Measurements from ENCODE around the gene LAMA5. TPM values are rescaled to one million over a fixed set of nuclear protein-coding genes. Genes with fewer than 3 reads are reported as not detected.

Gene LAMA5
- polyA plus RNA-seq, 3 donors, result 158 to 190 (median 164) TPM

DNA sequence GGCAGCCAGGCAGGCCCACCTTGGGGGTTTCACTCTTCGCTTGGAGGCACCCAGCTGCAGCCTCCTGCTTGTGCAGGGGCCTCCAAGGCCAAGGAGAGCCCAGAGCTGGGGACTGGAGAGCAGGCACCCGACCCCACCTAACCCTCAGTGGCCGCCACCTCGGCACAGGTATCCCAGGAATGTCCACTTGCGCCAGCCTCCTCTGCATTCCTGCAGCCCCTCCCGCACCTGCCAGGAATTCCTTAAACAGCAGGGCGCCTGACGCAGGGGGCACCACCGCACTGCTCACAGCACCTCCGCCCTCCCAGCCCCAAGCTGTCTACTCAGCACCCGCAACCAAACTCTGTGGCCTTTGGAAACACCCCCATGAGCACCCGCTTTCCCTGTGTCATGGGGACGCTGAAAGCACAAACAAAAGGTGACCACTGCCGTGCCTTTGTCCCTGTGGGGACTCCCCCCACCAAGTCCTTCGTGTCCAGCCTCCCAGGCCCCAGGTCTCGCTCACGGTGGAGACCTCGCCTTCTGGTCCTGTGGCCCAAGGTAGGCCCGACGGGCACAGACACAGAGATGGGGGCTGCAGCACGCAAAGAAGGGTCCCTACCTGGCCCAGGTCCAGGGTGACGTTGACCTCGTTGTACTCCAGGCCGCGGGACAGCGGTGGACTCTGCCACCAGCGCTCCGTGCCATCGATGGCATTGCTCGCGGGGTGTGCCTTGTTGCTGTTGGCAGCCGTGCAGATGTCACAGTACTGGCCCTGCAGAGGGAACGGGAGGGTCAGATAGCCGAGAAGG lies 5.1 kb downstream of the LAMA5 start:
- no peak for DNase-seq

DNA sequence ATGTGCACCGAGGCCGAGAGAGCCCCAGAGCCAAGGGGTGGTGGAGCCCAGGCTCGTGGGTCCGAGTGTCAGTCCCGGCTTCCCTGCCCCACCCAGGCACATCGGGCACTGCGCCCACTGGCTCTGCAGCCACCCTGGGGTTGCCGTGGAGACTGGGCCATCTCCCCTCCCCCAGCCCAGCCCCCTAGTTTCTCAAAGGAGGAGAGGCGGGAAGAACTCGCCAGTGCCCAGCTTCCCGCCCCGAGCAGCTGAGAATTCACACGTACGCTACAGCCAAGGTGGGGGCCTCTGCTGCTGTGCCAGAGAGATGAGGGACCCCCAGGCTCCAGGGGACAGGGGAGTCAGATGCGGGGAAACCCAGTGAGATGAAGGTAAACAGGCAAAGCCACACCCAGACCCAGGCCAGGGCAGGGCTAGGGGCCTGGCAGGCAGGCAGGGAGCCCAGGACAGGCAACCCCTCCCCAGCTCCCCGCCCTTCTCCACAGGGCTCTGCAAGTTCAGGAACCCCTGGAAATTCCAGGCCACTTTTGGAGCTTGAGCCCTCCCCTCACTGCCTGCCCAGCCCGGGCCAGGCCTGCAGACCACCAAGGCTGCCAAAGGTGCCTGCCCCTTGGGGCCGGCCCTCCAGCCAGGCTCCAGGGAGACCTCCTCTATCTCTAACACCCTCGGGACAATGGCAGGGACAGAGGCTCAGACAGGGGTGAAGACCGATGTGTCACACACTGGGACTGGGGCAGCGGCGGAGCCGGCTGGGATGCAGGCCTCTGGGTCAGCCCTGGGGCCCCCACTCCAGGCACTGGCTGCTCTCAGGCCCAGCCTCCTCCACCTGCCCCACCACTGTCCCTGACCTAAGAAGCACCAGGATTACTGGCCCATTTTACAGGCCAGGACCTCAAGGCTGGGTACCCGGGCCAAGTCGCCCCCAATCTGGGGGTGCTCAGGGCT lies 6.0 kb downstream of the LAMA5 start:
- DNase-seq, result no peak

DNA sequence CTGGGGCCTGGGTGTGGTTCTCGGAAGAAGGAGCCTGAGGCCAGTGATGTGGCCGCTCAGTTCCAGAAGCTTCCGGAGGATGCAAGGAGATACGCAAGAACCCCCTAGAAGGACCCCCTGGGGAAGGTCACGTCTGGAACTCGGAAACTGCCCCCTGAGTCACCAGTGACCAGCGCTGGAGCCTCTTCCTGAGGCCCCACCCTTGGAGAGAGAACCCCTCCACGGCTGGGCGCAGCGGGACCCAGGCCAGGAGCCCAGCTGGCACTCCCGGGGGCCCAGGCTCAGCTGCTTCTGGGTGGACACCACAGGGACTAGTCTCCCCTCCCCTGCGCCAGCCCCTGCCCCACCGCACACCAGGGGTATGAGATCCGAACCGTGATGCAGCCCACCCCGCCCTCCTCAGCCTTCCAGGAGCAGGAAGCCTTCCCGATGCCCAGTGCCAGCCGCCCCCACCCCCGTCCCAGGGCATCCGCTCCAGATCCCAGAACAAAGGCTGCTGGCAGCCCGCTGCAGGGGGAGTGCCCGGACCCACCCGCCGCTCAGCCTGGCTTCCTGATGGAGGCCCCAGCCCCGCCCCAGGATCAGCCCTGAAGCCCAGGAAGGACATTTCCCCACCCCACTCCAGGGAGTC lies 7.5 kb downstream of the LAMA5 start:
- no peak for DNase-seq

DNA sequence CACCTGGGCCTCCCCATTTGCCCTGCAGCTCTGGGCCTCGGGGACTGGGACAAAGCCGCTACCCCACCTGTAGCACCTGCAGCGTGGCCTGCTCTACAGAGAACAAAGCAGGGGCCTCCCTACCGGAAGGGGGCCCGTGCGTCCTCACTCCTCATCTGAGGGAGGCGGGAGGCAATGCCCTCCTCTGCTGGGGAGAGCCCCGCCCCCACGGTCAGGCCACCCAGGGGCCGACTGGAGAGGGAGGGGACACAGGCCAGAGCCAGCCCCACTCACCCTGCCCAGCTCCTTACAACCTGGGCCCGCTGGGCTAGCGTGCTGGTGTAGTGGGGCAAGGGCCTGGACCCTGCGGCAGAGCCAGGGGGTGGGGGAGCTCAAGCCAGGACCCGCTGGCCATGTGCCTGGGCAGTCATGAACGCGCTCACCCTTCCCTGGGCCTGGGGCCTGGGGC lies 8.0 kb downstream of the LAMA5 start:
- no peak for DNase-seq

DNA sequence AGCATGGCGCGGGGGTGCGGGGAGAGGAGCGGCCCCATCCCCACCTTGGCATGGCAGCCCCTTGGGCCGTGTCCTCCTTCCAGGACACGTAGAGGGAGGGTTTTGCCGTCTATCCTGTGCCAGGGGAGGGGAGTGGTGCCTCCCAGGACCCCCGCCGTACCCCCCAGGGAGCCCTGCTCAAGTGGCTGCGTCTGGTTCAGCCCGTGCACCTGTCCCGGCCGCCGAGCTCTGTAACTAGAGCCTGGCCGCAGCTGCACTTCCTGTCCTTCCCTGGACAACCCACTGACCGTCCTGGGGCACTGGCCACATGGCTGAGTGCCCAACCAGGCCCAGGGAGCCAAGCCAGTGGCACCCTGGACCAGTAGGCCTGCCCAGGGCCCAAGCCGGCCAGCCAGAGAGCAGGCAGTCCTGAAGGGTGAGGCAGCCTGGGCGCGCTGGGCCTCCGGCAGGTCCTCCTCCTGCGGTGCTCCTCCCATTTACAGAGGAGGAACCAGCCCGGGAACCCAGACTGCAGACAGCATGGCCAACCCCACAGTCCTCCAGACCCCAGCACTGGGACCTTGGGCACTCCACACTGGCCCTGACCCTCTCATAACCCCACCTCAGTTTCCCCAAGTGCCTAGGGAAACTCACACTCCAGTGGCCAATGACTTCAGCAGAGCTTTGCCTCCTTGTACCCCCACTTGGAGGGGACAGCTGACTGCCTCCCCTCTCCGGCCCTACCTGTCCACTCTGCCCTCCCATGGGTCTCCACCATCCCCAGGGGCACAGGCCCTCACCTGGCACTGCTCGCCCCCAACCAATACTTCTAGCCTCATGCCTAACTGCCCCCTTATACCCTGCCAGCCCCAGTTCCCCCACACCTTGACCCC lies 8.7 kb downstream of the LAMA5 start:
- DNase-seq, result no peak

DNA sequence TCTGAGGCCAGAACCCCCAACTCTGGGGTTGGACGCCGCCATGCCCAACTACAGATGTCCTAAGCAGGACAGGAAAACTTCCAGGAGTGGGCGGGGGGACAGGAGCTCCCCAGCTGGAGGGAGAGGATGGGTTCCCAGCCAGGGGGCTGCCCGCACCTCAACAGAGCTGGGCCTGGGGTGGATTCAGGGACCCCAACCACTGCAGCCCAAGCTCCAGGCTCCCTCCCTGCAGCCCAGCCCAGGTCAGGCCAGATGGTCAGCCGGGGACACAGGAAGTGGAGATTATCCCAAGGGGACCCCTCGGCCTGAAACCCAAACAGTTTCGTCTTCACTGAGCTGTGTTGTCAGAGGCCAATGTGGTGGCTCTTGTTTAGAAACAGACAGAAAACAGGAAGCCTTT lies 9.4 kb downstream of the LAMA5 start:
- DNase-seq, result no peak

DNA sequence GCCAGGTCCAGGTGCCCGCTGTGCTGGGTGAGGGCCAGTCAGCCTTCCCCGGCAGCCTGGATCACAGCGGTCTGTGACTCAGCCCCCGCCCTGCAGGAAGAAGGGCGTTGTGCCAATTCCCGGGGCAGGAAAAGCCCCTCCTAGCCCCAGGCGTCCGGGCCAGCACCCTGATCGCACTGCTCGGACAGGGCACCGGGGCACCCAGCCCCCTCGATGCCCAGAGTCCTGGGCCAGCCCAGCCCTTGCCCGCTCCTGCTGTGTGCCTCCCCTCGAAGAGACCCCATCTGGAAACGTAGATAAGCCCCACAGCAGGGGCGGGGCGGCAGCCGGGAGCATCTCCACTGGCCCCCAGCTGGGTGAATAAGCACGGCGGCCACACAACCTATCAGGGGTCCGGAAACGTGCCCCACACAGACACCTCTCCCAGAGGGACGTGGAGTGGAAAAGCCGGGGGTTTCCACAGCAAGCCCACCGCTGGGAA lies 9.9 kb downstream of the LAMA5 start:
- no peak for DNase-seq

DNA sequence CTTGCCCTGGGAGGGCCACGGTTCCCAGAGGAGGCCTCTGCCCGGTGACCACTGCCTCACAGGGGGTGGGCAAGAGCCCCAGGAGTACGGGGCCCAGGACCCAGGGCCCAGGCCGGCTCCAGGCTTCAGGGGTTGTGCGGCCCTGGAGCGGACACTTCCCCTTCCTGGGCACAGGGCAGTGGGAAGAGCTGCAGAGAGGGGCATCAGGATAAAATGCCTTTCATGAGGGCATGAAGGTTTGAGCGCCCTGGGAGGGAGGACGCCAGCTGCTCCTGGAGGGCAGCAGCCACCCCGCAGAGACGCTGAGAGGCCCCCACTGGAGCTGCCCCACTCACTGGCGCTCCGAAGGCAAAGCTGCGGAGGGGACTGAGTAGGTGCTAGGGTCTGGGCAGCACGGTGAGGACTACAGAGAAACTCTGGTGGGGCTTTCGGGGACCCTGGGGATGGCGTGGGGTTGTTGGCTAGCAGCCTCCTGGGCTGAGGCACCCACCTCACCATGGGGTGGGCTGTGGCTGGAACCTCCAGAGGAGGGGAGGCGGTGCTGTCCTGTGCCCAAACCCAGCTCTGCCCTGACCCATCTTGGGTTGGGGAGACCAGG lies 10.4 kb downstream of the LAMA5 start:
- DNase-seq, result no peak

DNA sequence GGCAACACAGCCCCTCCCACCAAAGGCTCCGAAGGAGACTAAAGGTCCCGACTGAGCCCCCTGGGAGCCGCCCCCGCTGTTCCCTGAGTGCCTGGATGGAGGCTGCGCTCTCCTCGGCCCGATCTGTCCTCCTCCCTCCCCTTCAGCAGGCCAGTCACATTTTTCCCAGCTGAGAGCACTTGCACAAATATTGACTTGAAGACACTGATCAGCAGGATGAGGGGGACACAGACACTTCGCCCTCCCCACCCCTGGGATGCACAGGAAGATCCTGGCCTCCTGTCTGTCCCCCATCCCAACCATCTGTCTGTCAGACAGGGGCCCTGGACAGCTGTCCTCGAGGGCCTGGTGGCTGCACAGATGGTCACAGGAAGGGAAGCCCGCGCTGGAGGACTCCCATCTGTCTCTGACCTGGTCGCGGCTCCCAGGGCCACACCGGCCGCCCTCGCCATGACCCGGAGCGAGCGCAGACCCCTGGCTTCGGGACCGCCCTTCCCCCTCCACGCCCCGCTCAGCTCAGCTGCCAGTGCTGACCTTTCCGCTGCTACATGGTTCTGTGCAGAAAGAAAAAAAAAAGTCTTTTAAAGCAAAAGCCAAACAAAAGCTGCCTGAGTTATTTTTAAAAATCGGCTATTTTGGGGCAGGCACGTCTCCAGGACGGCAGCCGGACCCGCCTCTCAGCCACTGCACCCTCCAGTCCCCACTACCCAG lies 11.1 kb downstream of the LAMA5 start:
- DNase-seq, result no peak

DNA sequence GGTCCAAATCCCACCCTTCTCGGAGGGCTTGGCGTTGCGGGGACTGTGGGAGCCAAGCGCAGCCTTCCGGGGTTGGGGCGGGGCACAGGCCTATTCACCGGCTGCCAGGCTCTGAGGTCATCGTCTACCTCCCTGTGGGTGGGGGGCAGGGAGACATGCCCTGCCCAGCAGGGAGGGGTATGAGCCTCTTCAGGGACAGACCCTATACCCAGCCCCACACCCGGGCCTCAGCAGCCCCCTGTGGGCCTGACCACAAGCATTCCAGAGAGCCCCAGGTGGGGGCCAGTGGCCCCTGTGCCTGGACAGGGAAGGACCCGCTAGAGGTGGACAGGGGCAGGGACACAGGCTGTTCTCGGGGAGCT lies 11.6 kb downstream of the LAMA5 start:
- no peak for DNase-seq

DNA sequence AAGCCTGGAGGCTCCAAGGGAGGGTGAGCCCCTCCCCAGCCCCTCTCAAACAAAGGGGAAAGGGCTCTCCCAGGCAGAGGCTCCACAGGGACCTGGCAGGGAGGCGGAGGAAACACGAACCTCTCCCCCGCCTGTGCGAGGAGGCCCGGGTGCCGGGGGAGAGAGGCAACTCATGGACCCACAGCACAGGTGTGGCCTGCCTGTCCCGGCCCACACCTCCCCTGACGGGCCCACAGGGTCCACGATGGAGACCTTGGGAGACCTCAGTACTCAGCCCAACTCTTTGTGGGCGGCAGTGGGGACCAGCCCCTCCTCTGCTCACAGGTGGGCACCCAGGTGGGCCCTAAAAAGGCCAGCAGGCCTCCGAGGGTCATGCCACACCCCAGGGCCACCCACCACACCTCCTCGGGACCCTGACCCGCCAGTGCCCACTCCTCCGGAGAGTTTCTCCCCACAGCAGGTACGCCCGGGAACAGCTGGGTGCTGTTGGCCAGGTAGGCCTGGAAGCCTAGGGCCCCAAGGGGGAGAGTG lies 12.2 kb downstream of the LAMA5 start:
- no peak for DNase-seq

DNA sequence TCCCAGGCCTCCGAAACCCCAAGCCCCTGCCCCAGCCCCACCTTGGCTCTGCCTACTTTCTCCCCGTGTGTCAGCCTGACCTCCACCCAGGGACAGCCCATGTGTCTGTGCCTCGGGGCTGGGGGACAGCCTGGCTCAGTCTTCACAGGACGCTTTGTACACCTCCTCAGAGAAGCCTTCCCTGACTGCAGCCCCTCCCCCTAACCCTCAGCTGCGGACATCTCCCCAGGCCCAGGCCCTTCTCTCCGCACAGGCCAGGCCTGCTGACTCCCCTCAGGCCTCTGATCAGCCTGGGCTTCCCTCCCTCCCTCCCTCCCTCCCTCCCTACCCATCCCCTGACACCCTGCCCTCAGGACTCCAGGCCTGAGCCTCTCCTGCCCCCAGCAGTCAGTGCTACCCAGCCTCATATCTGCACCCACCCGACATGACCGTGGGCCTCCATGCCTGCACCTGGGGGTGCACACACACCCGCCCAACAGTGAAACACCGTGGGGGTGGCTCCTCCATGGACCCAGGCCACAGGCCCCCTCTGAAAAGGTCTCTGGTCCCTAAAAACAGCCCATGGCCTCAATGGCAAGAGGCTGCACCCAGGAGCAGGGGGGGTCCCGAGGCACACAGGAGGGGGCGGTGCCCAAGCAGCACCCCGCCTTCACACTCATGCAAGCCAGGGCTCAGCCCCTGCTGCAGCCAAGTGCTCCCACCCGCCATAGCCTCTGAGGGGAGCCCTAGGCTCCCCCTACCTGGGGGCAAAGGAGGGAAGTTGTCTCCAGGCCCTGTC lies 12.9 kb downstream of the LAMA5 start:
- no peak for DNase-seq

DNA sequence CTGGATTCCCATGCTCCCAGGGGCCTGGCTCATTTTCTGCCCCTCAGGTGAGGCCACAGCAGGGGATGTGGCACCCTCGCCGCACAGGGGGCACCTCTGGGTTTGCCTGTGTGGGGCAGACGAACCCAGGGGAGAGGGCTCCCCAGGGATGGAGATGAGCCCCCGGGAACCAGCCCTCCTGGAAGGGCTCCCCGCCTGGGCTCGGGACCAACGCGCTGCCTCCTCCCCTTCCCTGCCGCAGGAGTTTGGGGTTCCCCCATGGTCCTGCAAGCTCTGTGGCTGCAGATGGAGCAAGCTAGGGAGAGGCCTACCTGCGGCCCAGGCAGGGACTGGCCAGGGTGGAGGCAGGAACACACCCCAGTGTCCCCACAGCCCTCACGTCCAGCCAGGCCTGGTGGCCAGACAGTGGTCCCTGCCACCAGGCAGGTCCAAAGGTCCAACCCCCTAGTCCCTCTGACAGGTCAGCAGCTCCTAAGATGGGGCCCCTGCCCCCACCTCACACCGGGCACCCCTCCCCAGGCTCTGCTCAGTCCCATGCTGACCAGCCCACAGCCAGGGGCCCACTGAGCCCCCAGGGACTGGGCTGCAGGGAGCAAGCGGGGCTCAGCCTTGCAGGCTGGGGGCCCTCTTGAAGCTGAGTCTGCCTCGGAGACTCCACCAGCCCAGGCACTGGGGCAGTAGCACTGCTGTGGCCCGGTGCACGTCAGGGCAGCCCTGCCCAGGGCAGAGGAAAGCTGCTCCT lies 13.7 kb downstream of the LAMA5 start:
- no peak for DNase-seq

DNA sequence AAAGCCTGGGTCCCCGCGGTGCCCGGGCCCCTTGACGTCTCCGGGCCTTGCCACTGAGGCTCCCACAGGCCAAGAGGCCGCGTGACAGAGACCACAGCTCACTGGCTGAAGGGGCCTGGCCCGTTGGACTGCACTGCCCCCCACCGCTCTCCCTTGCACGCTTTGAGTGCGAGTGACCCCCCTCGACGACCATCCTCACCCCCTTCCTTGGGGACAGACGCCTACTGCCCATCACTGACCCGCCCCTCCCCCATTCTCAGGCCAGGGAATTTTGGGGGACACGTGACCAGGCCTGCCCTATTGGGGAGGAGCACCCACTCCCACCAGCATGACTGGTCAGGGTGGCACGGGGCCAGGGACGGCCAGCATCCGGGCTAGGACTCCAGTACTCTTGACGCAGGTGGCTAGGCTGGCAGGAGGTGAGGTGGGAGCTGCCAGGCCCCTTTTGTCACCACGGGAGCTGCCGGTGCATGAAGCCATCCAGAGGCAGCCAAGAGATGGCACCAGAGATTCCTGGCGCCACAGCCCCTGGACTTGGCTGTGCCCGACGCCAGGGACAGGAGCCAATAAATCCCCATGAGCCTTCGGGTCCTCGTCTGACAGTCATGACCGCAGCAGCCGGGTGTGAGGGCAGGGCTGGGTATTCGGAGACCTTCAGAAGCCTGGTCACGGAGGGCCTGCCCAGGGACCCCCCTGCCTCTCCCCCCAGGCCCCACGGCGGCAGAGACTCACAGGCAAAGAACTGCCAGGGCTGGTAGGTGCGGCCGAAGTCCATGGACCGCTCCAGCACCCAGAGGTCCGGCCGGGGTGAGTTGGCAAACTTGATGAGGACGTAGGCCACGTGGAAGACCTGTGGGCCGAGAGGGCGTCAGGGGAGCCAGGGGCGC lies 14.5 kb downstream of the LAMA5 start:
- no peak for DNase-seq

DNA sequence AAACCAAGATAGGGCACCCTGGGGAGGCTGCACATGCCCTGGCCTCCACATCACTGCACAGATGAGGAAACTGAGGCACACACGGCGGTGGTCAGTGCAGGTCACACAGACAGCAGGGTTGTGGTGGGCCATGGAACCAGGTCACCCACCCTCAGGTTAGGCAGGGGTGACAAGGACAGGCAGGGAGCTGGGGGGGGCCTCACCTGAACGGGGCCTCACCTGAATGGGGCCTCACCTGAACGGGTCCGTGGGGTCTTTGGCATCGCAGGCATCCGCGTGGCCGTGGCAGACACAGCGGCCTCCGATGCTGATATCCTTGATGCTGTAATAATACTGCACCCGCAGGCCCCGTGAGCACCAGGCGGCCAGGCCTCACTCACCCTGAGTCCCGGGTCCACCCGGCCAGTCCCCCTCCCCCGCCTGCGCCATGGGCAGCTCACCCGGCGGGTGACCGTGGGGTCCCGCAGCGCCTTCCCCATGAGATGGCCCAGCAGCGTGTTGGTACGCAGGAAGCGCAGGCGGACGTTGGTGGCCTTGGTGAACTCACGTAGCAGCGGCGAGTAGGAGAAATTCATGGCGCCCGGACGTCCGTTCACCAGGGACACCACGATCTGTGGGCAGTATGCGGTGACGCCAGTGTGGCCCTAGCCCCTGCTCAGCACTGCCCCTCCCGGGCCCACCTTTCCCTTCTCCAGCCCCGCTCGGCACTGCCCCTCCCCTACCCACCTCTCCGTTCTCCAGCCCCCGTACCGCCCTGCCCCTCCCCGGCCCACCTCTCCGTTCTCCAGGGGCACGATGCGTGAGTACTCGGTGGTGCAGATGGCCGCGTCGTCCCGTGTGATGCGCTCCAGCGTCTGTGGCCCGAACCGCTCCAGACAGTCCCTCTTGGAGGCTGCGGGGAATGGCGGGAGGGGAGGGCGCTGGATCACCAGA lies 15.4 kb downstream of the LAMA5 start:
- no peak for DNase-seq

All from renal pelvis (tissue), 4 donors.